ENCODE measurements around the gene LRRC74B. TPM values are rescaled to one million over a fixed set of nuclear protein-coding genes. Genes with fewer than 3 reads are reported as not detected.
A peak's percentile ranks its signal among the peaks of the same experiment; 100 is the strongest.

LRRC74B gene
- polyA plus RNA-seq, 5 donors: 0.25 to 2.4 (median 1.4) TPM

DNA sequence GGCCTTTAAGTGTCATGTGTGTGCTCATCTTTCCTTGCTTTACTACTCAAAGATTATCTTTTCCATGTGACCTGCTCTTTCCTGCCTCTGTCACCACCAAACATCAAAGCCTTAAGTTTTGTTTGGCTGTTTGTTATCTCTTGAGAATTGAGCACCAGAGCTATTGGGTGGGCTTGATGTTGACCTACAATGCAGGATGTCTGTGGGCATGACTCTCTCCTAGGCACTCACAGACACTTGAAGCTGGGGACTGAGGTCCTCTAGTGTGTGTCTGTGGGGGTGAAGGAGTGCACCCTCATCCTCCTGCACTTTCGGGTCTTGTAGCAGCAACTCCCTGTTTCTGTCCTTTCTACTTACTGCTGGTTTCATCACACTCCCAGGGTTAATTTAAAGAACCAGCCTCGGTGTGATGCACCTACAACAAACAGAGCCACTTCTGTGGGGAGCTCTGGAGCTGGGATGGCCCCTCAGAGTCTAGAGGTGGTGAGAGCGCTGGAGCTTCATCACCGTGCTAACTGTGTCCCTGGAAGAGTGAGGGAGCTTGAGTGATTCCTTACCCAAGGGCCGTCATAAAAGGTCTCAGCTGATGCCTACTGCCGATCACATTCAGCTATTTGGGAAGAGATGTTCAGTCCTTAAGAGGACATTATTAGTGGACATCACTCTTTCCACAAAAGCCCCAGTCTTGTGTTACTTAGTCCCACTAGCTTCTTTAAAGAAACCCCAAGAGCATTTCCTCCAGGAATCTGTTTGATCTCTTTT, 56.3 kb downstream of the LRRC74B start:
- DNase-seq: no peak

DNA sequence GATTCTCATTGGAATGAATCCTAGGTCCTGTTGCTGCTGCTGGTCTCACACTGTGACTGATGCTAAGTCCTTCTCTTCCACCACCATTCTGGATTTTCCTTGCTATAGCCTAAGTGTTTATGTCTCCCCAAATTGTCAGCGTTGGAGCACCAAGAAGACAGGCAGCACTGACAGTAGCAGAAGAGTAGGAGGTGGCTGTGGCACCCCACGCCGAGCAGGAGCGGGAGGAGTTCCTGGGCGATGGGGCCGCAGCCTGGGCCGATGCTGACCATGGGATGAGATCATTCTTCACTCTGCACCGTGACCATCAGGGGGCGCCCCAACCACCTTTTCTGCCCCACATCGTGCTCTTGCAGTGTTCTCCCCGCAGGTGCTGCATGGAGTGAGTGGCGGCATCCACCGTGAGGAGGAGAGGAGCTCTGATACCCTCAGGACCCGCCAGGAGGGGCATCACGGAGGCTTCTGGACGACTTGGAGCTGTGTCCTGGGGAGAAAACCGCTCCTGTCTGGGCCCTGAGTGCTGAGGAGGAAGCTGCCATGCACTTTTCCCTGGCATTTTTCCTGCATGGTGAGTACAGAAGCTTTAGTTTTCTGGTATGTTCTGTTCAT, 57.0 kb downstream of the LRRC74B start:
- DNase-seq: peak; percentile 34 to 46

DNA sequence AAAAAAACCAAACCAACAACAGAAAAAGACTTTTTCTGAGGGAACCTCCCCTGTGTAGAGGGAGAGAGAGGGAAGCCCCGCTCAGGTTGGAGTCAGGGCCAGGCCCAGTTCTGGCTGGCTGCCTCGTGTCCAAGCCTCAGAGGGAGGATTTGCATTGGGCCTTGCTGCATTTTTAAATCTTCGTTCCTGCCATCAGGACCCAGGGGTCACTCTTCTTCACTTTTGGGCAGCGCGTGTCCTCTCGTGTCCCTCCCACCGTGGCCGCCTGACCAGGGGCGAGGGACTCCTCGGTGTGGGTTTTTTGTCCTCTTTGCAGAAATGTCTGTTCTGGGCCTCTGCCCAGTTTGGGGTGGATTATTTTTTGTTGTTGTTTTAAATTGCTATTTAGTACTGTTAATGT, 57.9 kb downstream of the LRRC74B start:
- no peak for DNase-seq

DNA sequence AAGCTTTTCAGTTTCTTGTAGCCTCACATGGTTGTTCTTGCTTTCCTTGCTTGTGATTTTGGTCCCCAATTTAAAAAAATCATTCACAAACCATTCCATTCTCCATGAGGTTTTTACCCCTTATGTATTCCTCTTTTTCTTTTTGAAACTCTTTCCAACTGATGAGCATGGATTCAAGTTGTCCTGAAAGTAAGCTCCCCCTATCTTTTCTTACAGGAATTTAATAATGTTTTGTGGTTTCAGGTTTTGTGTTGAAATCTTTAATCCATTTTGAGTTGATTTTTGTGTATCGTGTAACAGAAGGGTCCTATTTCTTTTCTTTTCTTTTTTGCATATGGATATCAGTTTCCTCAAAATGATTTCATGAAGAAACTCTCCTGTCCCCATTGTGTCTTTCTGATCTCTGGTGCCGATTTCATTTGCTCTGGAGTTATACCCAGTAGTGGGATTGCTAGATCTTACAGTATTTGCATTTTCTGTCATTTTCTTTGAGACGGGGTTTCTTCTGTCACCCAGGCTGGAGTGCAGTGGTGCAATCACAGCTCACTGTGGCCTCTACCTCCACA, 58.5 kb downstream of the LRRC74B start:
- DNase-seq: no peak

DNA sequence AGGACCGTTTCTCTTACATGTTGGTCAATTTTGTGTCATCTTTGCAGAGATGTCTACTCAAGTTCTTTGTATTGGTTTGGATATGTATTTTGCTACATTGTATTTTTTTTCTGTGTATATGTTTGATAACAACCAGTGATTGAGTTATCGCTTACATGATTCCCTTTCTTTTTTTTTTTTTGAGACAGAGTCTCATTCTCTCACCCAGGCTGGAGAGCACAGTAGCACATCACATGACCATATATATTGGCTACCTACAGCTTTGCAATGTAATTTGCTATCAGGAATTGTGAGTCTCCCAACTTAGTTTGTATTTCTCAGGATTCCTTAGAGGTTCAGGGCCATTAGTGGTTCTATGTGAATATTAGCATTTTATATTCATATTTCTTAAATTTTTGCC, 59.5 kb downstream of the LRRC74B start:
- no peak for DNase-seq

DNA sequence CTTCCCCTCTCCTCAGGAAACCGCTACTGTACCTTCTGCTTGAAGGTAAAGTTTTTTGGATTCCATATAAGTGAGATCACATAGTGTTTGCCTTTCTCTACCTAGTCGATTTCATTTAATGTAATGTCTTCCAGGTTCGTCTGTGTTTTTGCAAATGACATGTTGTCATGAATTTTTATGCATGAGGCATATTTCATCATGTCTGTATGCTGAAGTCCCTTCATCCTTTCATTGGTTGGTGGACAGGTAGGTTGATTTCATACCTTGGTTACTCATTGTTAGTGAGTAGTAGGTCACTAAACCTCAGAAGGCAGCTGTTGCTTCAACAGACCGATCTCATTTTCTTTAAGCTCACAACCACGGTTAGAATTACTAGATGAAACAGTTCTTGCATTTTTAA, 60.3 kb downstream of the LRRC74B start:
- no peak for DNase-seq

DNA sequence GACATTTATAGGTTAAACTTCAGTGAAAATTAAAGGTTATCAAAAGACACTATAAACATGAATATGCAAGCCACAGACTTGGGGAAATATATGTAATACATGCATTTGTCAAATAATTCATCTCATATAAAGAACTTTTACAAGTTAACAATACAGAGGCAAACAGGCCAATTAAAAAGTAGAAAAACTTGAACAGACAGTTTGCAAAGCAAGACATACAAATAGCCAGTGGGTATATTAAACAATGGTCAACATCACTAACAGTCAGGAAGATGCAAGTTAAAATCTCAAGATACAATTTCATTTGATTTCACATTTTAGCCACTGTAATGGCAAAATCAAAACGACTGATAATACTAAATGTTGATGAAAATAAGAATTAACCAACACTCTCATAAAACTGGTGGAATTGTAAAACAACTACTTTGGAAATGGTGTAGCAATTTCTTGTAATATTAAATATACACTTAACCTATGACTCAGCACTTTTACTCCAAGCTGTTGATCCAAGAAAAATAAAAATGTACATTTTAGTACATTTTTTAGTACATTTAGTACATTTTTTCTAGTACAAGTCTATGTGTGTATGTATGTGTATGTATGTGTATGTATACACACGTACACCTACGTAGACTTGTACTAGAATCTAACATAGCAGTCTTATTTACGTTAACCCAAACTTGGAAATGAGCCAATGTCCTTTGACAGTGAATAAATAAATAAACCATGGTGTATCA, 62.8 kb downstream of the LRRC74B start:
- no peak for DNase-seq

Other genes with a start within 250 kb of the LRRC74B start
- 10 to 100 TPM; 46.5 to 73.7 (median 72.2) TPM for gene PI4KA, start 187.1 kb upstream of the LRRC74B start, polyA plus RNA-seq (ENCODE audit: insufficient read depth in 1 of 5, insufficient read length in 5 of 5, low replicate concordance in 1 of 5)
- 10 to 100 TPM; 27.8 to 39.9 (median 28.8) TPM for gene SNAP29, start 186.9 kb upstream of the LRRC74B start, polyA plus RNA-seq (ENCODE audit: insufficient read depth in 1 of 5, insufficient read length in 5 of 5, low replicate concordance in 1 of 5)
- 10 to 100 TPM; 57.1 to 68.3 (median 60.3) TPM for gene CRKL, start 128.5 kb upstream of the LRRC74B start, polyA plus RNA-seq (ENCODE audit: insufficient read depth in 1 of 5, insufficient read length in 5 of 5, low replicate concordance in 1 of 5)
- 1 to 10 TPM in 1 of 5 donors, under 1 TPM in 4; 0.50 to 1.1 (median 0.76) TPM for gene AIFM3, start 78.7 kb upstream of the LRRC74B start, polyA plus RNA-seq (ENCODE audit: insufficient read depth in 1 of 5, insufficient read length in 5 of 5, low replicate concordance in 1 of 5)
- gene LZTR1, start 63.6 kb upstream of the LRRC74B start, polyA plus RNA-seq (ENCODE audit: insufficient read depth in 1 of 5, insufficient read length in 5 of 5, low replicate concordance in 1 of 5): 10 to 100 TPM; 43.4 to 67.5 (median 55.6) TPM
- 10 to 100 TPM; 14.7 to 30.0 (median 19.2) TPM for gene THAP7, start 43.8 kb upstream of the LRRC74B start, polyA plus RNA-seq (ENCODE audit: insufficient read depth in 1 of 5, insufficient read length in 5 of 5, low replicate concordance in 1 of 5)
- 1 to 10 TPM in 4 of 5 donors, under 1 TPM in 1; 0.95 to 3.4 (median 1.8) TPM for gene P2RX6, start 30.8 kb upstream of the LRRC74B start, polyA plus RNA-seq (ENCODE audit: insufficient read depth in 1 of 5, insufficient read length in 5 of 5, low replicate concordance in 1 of 5)
- under 1 TPM; 0.18 to 0.78 (median 0.46) TPM for gene SLC7A4, start 13.4 kb upstream of the LRRC74B start, polyA plus RNA-seq (ENCODE audit: insufficient read depth in 1 of 5, insufficient read length in 5 of 5, low replicate concordance in 1 of 5)

Data from right lung (tissue), 5 donors.